ENCODE measurements around the gene CLCF1.

Gene CLCF1

DNA sequence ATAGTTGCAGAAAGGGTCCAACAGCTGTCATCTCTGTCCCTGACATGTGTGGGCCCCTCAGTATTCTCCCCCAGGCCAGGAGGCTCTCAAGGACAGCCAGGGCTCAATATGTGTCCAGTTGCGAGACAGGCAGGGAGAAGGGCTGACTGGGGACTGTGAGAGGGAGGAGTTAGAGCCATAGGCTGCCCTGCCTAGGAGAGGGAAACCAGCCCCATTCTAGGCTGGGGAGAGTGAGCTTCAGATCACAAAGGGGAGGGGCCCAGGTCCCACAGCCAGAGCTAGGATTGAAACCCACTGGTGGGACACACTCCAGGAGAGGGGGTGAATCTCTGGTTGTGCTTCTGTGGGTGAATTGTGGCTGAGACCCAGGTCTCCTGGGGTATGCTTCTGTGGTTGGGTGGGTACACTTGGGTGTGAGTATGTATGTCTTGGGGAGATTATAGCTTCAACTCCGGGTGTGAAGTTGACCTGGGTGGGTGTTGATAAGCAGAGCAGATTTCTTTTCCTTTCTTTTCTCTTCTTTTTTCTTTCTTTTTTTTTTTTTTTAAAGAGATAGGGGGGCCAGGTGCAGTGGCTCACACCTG, 40.0 kb upstream of the CLCF1 start:
- TF ChIP-seq, protein P1, sequence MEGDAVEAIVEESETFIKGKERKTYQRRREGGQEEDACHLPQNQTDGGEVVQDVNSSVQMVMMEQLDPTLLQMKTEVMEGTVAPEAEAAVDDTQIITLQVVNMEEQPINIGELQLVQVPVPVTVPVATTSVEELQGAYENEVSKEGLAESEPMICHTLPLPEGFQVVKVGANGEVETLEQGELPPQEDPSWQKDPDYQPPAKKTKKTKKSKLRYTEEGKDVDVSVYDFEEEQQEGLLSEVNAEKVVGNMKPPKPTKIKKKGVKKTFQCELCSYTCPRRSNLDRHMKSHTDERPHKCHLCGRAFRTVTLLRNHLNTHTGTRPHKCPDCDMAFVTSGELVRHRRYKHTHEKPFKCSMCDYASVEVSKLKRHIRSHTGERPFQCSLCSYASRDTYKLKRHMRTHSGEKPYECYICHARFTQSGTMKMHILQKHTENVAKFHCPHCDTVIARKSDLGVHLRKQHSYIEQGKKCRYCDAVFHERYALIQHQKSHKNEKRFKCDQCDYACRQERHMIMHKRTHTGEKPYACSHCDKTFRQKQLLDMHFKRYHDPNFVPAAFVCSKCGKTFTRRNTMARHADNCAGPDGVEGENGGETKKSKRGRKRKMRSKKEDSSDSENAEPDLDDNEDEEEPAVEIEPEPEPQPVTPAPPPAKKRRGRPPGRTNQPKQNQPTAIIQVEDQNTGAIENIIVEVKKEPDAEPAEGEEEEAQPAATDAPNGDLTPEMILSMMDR (IDR thresholded peaks at IDR 0.05; ENCODE audit: low read depth, low read length) = no peak
- no peaks in the 10 kb centered on the region for H3K27me3 ChIP-seq
- no peak overlapping the region for H3K4me3 ChIP-seq (ENCODE audit: low read depth, low read length)
- no peaks in the 10 kb centered on the region for H3K9me3 ChIP-seq
- no peaks in the 10 kb centered on the region for H3K36me3 ChIP-seq
- no peak for DNase-seq
- H3K4me1 ChIP-seq = no peaks in the 10 kb centered on the region

DNA sequence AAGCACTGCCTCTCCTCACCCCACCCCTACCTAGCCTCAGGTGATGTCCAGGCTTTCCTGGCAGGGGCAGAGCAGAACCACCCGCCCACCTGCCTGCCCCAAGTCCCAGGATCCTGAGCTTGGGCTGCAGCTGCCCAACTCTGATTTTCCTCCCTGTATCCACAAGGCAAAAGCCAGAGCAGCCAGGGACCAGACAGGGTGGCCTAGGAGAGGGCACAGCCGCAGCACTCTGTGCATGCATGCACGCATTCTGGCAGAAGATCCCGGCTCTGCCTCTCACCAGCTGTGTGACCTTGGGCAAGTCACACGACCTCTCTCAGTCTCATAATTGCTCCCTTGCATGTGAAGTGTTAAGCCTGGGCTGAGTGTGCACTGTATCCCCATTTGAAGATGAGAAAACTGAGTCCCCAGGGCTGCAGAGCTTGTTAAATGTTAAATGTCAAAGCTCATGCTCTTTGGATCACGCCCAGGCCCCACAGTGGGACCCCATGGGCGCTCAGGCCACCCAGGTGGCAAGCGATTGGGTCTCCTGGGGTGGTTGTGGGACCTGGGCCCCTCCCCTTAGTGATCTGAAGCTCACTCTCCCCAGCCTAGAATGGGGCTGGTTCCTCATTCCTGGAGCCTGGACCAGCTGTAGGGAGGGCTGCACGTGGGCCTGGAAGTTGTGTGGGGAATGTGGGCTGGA, 39.2 kb upstream of the CLCF1 start:
- DNase-seq = no peak
- Histone ChIP-seq H3K27me3 (no peaks in the 10 kb centered on the region), H3K4me3 (ENCODE audit: low read depth, low read length) (no peak overlapping the region), H3K36me3 (no peaks in the 10 kb centered on the region), H3K4me1 (no peaks in the 10 kb centered on the region; the same call in 1 of the 2 replicates), H3K9me3 (no peaks in the 10 kb centered on the region)
- TF ChIP-seq, protein P1 (IDR thresholded peaks at IDR 0.05; ENCODE audit: low read depth, low read length) = no peak

GRCh38 chr11:67411785-67412152, 38.4 kb upstream of the CLCF1 start:
- TF ChIP-seq, protein P1 (IDR thresholded peaks at IDR 0.05; ENCODE audit: low read depth, low read length) = no peak
- no peak overlapping the region for H3K4me3 ChIP-seq (ENCODE audit: low read depth, low read length)
- H3K27me3 ChIP-seq = no peaks in the 10 kb centered on the region
- no peak for DNase-seq
- peaks cover 5% of the 10 kb centered on the region; the same call in 1 of the 2 replicates for H3K4me1 ChIP-seq
- H3K9me3 ChIP-seq = no peaks in the 10 kb centered on the region
- no peaks in the 10 kb centered on the region for H3K36me3 ChIP-seq

DNA sequence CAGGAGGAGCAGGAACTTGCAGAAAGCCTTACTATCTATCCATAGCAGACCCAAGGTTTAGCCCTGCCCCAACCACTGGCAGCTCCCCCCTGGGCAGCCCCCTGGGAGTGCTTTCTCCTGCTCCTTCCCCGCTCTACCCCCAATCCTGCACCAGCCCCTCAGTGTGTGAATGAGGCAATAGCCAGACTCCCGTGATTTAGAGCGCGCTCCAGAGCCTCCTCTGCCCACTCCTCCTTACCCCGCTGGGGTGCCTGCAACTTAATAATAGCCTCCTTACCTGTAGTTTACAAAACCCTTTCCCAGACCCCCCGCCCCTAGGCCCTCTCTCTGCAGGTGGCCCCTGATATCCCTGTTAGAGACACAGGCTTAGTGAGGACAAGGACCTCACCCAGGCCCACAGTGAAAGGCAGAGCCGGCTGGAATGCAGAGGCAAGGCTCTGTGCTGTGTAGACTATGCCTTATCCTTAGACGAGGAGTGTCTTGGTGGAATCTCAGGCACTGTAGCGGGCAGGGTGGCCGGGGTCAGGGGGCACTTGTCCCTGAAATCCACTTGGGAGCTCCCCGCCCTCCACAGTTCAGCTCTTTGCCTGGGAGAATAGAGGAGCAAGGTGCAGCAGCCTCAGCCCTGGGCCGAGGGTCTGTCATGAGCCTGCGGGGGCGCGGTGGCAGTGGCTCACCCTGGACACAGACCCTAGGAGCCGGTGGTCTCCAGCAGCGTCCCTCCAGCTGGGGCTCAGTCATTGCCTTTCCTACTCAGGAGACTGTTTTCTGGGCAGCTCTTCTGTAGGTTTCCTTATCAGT, 37.8 kb upstream of the CLCF1 start:
- TF ChIP-seq, protein P1 (IDR thresholded peaks at IDR 0.05; ENCODE audit: low read depth, low read length) = no peak
- Histone ChIP-seq H3K4me3 (ENCODE audit: low read depth, low read length) (no peak overlapping the region), H3K9me3 (no peaks in the 10 kb centered on the region), H3K36me3 (no peaks in the 10 kb centered on the region), H3K4me1 (peaks cover 5% of the 10 kb centered on the region; the same call in 1 of the 2 replicates), H3K27me3 (no peaks in the 10 kb centered on the region)
- no peak for DNase-seq

DNA sequence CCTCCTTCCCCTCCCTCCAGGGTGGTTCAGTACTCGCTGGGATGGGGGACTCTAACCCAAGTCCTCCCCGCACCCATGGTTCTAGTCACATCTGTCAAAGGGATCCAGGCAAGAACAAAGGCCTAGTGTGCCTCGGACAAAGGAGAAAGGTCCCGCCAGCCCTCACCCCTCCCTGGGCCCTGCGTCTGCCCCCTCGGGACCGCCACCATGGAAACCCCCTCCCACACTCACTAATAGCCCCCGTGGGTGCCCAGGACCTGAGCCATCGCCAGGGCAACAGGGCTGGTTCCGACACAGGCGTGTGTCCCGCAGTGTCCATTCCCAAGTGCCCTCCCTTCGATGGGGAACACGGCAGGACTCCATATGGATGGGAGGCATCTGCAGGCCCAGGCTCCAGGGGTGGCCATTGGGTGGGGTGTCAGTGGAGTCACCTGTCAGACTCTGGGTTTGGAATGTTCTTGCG, 37.0 kb upstream of the CLCF1 start:
- TF ChIP-seq, protein P1 (IDR thresholded peaks at IDR 0.05; ENCODE audit: low read depth, low read length) = no peak
- Histone ChIP-seq H3K36me3 (no peaks in the 10 kb centered on the region), H3K4me3 (ENCODE audit: low read depth, low read length) (no peak overlapping the region), H3K4me1 (peaks cover 5% of the 10 kb centered on the region; the same call in 1 of the 2 replicates), H3K9me3 (no peaks in the 10 kb centered on the region), H3K27me3 (no peaks in the 10 kb centered on the region)
- no peak for DNase-seq

All from BE2C (cell line).